ENCODE measurements around the gene QRICH2.

DNA sequence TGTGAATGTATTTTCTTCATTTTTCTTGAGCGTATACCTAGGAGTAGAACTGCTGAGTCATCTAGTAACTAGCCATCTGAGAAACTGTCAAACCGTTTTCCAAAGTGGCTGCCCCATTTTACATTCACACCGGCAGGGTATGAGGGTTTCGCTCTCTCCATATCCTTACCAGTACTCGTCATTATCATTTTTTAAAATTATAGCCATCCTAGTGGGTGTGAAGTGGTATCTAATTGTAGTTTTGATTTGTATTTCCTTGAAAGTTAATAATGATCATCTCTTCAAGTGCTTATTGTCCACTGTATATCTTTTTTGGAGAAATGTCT, 73.8 kb downstream of the QRICH2 start:
- TF ChIP-seq, protein P1, sequence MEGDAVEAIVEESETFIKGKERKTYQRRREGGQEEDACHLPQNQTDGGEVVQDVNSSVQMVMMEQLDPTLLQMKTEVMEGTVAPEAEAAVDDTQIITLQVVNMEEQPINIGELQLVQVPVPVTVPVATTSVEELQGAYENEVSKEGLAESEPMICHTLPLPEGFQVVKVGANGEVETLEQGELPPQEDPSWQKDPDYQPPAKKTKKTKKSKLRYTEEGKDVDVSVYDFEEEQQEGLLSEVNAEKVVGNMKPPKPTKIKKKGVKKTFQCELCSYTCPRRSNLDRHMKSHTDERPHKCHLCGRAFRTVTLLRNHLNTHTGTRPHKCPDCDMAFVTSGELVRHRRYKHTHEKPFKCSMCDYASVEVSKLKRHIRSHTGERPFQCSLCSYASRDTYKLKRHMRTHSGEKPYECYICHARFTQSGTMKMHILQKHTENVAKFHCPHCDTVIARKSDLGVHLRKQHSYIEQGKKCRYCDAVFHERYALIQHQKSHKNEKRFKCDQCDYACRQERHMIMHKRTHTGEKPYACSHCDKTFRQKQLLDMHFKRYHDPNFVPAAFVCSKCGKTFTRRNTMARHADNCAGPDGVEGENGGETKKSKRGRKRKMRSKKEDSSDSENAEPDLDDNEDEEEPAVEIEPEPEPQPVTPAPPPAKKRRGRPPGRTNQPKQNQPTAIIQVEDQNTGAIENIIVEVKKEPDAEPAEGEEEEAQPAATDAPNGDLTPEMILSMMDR (IDR thresholded peaks at IDR 0.05; ENCODE audit: low read length) = no peak
- no peak for TF ChIP-seq EZH2 (IDR thresholded peaks at IDR 0.05; ENCODE audit: borderline replicate concordance, low read length)

Measured in OCI-LY1 (cell line).